ENCODE measurements around the gene SEMG2.

- TF ChIP-seq POLR2A (IDR thresholded peaks at IDR 0.05) = no peak
- TF ChIP-seq, protein P1, sequence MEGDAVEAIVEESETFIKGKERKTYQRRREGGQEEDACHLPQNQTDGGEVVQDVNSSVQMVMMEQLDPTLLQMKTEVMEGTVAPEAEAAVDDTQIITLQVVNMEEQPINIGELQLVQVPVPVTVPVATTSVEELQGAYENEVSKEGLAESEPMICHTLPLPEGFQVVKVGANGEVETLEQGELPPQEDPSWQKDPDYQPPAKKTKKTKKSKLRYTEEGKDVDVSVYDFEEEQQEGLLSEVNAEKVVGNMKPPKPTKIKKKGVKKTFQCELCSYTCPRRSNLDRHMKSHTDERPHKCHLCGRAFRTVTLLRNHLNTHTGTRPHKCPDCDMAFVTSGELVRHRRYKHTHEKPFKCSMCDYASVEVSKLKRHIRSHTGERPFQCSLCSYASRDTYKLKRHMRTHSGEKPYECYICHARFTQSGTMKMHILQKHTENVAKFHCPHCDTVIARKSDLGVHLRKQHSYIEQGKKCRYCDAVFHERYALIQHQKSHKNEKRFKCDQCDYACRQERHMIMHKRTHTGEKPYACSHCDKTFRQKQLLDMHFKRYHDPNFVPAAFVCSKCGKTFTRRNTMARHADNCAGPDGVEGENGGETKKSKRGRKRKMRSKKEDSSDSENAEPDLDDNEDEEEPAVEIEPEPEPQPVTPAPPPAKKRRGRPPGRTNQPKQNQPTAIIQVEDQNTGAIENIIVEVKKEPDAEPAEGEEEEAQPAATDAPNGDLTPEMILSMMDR (IDR thresholded peaks at IDR 0.05) = no peak
- TF ChIP-seq POLR2AphosphoS5 (IDR thresholded peaks at IDR 0.05) = no peak
- TF ChIP-seq EP300 (IDR thresholded peaks at IDR 0.05) = no peak
These were observed 44.5 kb upstream of the SEMG2 start for GRCh38 chr20:45176526-45177267.
